Loucy (cell line): ENCODE data around the gene ASXL3.

Experiments
- H2AFZ ChIP-seq: fragments of 200-600 bp; sonication (generic); 2 replicates; pipeline ENCODE4 v1.6.0; 2016; ENCODE audit warnings: antibody characterized with exemption, mild to moderate bottlenecking, low read length, moderate library complexity
- H3F3A ChIP-seq: fragments of 200-600 bp; 2 replicates; pipeline ENCODE4 v1.6.0; 2016; ENCODE audit warnings: antibody characterized with exemption, low read depth, mild to moderate bottlenecking
- H3K27me3 ChIP-seq: fragments of 200-600 bp; sonication (generic); 2 replicates; pipeline ENCODE4 v1.6.1; 2014; ENCODE audit warnings: low read length, mild to moderate bottlenecking; ENCODE audit not compliant: insufficient read depth, poor library complexity, severe bottlenecking
- H3K36me3 ChIP-seq: fragments of 200-600 bp; sonication (generic); 2 replicates; pipeline ENCODE4 v1.6.1; 2016; ENCODE audit warnings: low read length; ENCODE audit not compliant: insufficient read depth
- H3K4me1 ChIP-seq: fragments of 200-600 bp; sonication (generic); 2 replicates; pipeline ENCODE4 v1.5.1; 2014; ENCODE audit warnings: low read length, mild to moderate bottlenecking; ENCODE audit not compliant: insufficient read depth, poor library complexity, severe bottlenecking
- H3K4me2 ChIP-seq: fragments of 200-600 bp; sonication (generic); 2 replicates; pipeline ENCODE4 v1.6.0; 2014; ENCODE audit warnings: antibody characterized with exemption, low read length, low read depth, mild to moderate bottlenecking; ENCODE audit not compliant: poor library complexity, severe bottlenecking
- H3K4me3 ChIP-seq: fragments of 200-600 bp; sonication (generic); 2 replicates; pipeline ENCODE4 v1.5.1; 2014; ENCODE audit warnings: low read length, mild to moderate bottlenecking, mixed read lengths; ENCODE audit not compliant: poor library complexity, severe bottlenecking
- H3K79me2 ChIP-seq: fragments of 200-600 bp; sonication (generic); 2 replicates; pipeline ENCODE4 v1.6.1; 2014; ENCODE audit warnings: low read length; ENCODE audit not compliant: insufficient read depth
- H3K9ac ChIP-seq: fragments of 200-600 bp; sonication (generic); 2 replicates; pipeline ENCODE4 v1.6.0; 2014; ENCODE audit warnings: mild to moderate bottlenecking, low read depth, low read length, moderate library complexity; ENCODE audit not compliant: poor library complexity, severe bottlenecking
- H3K9me2 ChIP-seq: fragments of 200-600 bp; sonication (generic); replicated peaks from 2 replicates; pipeline ENCODE4 v1.6.1; 2016; ENCODE audit warnings: low read depth, low read length, mixed read lengths
- H3K9me3 ChIP-seq: fragments of 200-600 bp; sonication (generic); 2 replicates; pipeline ENCODE4 v1.6.1; 2014; ENCODE audit warnings: mild to moderate bottlenecking, antibody characterized with exemption, low read length, low read depth; ENCODE audit not compliant: insufficient read depth
- H4K20me1 ChIP-seq: fragments of 200-600 bp; sonication (generic); 2 replicates; pipeline ENCODE4 v1.6.0; 2014; ENCODE audit warnings: antibody characterized with exemption, low read length, mild to moderate bottlenecking; ENCODE audit not compliant: insufficient read depth, poor library complexity, severe bottlenecking
- EZH2phosphoT487 ChIP-seq: fragments of 200-600 bp; IDR thresholded peaks from 2 replicates; pipeline ENCODE4 v1.6.1; 2018; ENCODE audit warnings: antibody characterized with exemption, mild to moderate bottlenecking, moderate library complexity, borderline replicate concordance
- TF ChIP-seq, protein P1 (sequence below): fragments of 200-600 bp; sonication (generic); conservative IDR thresholded peaks from 2 replicates; pipeline ENCODE4 v1.5.1; 2014; ENCODE audit warnings: mild to moderate bottlenecking, antibody characterized with exemption, low read length

The ASXL3 gene

DNA sequence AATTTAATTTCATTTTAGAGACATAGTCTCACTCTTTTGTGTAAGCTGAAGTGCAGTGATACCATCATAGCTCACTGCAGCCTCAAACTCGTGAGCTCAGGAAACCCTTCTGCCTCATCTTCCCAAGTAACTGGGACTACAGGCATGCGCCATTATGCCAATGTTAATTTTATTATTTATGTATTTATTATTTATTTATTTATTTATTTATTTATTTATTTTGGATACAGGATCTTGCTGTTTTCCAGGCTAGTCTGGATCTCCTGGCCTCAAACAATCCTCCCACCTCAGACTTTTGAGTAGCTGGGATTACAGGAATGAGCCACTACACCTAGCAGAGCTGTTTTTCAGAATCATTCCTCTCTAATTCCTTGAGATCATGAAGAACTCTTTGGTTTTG is 99.9 kb downstream of the ASXL3 start:
- H3F3A ChIP-seq = no peaks in the 10 kb centered on the region
- no peaks in the 10 kb centered on the region for H3K9me2 ChIP-seq
- no peaks in the 10 kb centered on the region for H3K4me1 ChIP-seq
- no peaks in the 10 kb centered on the region for H3K9me3 ChIP-seq
- H4K20me1 ChIP-seq = no peaks in the 10 kb centered on the region
- H3K79me2 ChIP-seq = no peaks in the 10 kb centered on the region
- no peak for TF ChIP-seq EZH2phosphoT487
- TF ChIP-seq, protein P1, sequence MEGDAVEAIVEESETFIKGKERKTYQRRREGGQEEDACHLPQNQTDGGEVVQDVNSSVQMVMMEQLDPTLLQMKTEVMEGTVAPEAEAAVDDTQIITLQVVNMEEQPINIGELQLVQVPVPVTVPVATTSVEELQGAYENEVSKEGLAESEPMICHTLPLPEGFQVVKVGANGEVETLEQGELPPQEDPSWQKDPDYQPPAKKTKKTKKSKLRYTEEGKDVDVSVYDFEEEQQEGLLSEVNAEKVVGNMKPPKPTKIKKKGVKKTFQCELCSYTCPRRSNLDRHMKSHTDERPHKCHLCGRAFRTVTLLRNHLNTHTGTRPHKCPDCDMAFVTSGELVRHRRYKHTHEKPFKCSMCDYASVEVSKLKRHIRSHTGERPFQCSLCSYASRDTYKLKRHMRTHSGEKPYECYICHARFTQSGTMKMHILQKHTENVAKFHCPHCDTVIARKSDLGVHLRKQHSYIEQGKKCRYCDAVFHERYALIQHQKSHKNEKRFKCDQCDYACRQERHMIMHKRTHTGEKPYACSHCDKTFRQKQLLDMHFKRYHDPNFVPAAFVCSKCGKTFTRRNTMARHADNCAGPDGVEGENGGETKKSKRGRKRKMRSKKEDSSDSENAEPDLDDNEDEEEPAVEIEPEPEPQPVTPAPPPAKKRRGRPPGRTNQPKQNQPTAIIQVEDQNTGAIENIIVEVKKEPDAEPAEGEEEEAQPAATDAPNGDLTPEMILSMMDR = no peak
- no peak overlapping the region for H2AFZ ChIP-seq
- H3K27me3 ChIP-seq = no peaks in the 10 kb centered on the region
- no peaks in the 10 kb centered on the region for H3K36me3 ChIP-seq
- no peak overlapping the region for H3K9ac ChIP-seq
- H3K4me2 ChIP-seq = no peak overlapping the region
- H3K4me3 ChIP-seq = no peak overlapping the region

DNA sequence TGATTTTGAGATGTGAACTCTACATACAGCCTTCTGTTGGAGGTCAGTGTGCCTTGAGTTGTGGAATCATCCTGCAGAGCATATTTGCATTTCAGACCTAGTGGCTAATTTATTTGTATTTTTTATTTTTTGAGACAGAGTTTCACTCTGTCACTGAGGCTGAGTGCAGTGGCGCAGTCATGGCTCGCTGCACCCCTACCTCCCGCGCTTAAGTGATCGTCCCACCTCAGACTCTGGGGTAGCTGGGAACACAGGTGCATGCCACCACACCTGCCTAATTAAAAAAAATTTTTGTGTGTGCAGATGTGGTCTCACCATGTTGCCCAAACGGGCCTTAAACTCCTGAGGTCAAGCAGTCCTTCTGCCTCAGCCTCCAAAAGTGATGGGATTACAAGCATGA is 104.4 kb downstream of the ASXL3 start:
- H3K79me2 ChIP-seq = no peaks in the 10 kb centered on the region
- H3F3A ChIP-seq = no peaks in the 10 kb centered on the region
- no peaks in the 10 kb centered on the region for H3K36me3 ChIP-seq
- no peak overlapping the region for H3K9ac ChIP-seq
- TF ChIP-seq, protein P1 = no peak
- TF ChIP-seq EZH2phosphoT487 = no peak
- no peak overlapping the region for H3K4me2 ChIP-seq
- H3K9me3 ChIP-seq = no peaks in the 10 kb centered on the region
- no peaks in the 10 kb centered on the region for H3K9me2 ChIP-seq
- no peak overlapping the region for H3K4me3 ChIP-seq
- H4K20me1 ChIP-seq = no peaks in the 10 kb centered on the region
- no peaks in the 10 kb centered on the region for H3K27me3 ChIP-seq
- no peak overlapping the region for H2AFZ ChIP-seq
- no peaks in the 10 kb centered on the region for H3K4me1 ChIP-seq

DNA sequence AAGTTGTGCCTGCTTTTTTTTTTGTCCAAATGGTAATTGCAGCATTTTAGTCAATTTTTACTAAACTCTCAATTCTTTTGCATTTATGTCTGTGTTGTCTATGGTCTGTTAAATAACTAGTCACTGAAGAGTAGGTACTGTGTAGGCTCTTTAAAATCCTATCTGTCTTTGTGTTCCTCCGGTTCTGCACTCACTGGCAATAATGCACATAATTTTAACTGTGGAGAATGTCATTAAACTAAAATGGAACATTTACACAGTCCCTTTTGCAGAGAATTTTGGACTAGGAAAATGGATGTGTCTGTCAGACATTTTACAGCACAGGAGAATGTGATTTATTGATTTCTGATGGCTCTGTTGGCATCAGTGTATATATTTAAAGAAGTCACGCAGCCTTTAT is 116.6 kb downstream of the ASXL3 start:
- H3K4me3 ChIP-seq = no peak overlapping the region
- H3K9ac ChIP-seq = no peak overlapping the region
- H2AFZ ChIP-seq = no peak overlapping the region
- H3K27me3 ChIP-seq = no peaks in the 10 kb centered on the region
- no peaks in the 10 kb centered on the region for H3K9me2 ChIP-seq
- no peaks in the 10 kb centered on the region for H3K9me3 ChIP-seq
- no peaks in the 10 kb centered on the region for H4K20me1 ChIP-seq
- no peaks in the 10 kb centered on the region for H3K79me2 ChIP-seq
- no peak overlapping the region for H3K4me2 ChIP-seq
- TF ChIP-seq, protein P1 = no peak
- TF ChIP-seq EZH2phosphoT487 = no peak
- H3F3A ChIP-seq = no peaks in the 10 kb centered on the region
- no peaks in the 10 kb centered on the region for H3K4me1 ChIP-seq
- no peaks in the 10 kb centered on the region for H3K36me3 ChIP-seq
